K562 treated with DMSO at 1 percent for 48 hours (cell line): ENCODE data around the gene SERF1A. TPM values are rescaled to one million over a fixed set of nuclear protein-coding genes. Genes with fewer than 3 reads are reported as not detected.

Experiments
- total RNA-seq: library from RNA; unstranded; fragments of 300-600 nt; gene quantifications from 2 replicates; pipeline ENCODE4 v1.2.3, GENCODE V29; 2022; ENCODE audit warnings: low replicate concordance; ENCODE audit errors: extremely low read depth

The SERF1A gene
- total RNA-seq = not detected in 2 replicates

DNA sequence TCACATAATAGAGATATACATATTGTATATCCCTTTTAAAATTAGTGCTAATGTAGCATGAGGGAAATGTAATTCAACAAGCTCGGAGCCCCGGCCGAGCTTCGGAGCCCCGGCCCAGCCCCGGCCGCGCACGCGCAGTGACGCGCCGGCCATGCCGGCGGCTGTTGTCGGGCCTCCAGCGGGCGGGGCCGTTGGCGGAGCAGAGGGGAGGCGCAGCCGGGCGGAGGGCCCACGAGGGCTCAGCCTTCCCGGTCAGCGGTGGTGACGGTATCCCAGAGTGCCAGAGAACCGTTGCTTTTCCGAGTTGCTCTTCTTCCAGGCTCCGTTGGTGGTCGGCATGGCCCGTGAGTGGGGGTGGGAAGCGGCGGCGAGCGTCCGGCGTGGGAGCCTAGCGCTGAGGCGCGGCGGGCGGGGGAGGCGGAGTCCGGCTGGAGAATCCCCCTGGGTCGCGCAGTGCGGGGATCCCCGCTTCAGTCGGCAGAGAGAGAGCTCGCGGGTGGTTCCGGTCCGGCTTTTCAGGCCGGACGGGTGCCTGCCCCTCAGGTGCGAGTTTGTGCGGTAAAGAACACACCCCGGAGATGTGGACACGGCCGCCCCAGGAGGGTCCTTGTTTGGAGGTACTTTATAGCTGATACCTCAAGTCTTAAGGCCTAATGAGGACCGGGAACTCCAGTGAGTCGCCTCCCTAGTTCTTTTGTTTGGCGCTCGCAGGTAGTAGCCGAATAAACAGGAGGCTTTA is at the start of gene SERF1A:
TSS of gene SERF1A (plus strand) at position 137 of the 739 bp plus-strand sequence. CDS start at position 338, 201 bp downstream.

Other genes with a start within 250 kb of the SERF1A start
- not detected in 2 replicates for gene SMN1, start 24.4 kb downstream of the SERF1A start, total RNA-seq
- gene NAIP, start 124.7 kb downstream of the SERF1A start, total RNA-seq = not detected in 2 replicates
- not detected in 2 replicates for gene GTF2H2, start 167.0 kb downstream of the SERF1A start, total RNA-seq